GM19397 (cell line): ENCODE measurements around the gene CD244.
"Not testable (repeated sequence)": the region's sequence is repeated elsewhere in the genome, so short reads cannot be mapped to it uniquely, and the experiment has no call there.

ENCODE experiments used
- ATAC-seq: cut with Tn5 transposase; IDR thresholded peaks from one replicate; pipeline ENCODE4 v1.9.1; 2021; ENCODE audit warnings: mild to moderate bottlenecking, moderate library complexity; ENCODE audit not compliant: unreplicated experiment

Gene CD244

GRCh38 chr1:160789051-160789701 is 73.5 kb downstream of the CD244 start:
- ATAC-seq = peak; percentile 15

DNA sequence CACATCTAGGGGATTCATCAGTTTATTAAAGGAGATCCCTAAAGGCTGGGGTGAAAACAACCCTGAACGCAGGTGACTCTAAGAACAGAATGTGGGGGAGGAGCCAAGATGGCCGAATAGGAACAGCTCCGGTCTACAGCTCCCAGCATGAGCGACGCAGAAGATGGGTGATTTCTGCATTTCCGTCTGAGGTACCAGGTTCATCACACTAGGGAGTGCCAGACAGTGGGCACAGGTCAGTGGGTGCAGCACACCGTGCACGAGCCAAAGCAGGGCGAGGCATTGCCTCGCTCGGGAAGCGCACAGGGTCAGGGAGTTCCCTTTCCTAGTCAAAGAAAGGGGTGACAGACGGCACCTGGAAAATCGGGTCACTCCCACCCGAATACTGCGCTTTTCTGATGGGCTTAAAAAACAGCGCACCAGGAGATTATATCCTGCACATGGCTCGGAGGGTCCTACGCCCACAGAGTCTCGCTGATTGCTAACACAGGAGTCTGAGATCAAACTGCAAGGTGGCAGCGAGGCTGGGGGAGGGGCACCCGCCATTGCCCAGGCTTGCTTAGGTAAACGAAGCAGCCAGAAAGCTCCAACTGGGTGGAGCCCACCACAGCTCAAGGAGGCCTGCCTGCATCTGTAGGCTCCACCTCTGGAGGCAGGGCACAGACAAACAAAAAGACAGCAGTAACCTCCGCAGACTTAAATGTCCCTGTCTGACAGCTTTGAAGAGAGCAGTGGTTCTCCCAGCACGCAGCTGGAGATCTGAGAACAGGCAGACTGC is 79.5 kb downstream of the CD244 start:
- not testable (repeated sequence) for ATAC-seq

DNA sequence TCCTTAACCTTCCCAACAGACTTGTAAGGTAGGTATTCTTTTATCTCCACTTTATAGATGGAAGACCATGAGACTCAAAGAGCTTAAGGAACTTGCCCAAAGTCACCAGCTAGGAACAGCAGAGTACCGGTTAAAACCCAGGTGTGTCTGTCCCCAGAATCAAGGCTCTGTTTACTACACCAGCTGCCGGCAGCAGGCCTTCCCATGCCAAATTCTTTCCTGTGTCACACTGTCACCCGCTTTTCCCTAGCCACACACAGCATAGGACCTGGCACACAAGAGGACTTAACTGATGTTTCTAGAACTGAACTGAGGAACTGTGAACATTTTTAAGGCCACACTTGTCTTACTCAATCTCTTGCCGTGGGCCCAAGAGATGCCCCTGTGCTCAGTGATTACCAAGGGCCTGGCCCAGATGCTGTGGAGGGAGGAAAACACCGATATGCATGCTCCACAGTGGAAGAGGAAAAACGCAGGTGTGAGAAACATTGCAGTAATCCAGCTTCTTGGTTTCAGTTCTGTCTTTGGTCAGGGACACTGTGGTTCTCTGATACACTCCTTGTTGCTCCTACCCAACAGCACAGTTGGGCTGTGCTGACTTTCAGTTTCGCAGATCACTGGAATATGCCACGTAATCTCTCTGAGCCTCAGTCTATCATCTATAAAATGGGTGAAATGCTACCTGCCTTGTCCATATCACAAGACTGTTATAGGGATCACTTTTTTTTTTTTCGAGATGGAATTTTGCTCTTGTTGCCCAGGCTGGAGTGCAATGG is 80.6 kb downstream of the CD244 start:
- ATAC-seq = peak; percentile 80

DNA sequence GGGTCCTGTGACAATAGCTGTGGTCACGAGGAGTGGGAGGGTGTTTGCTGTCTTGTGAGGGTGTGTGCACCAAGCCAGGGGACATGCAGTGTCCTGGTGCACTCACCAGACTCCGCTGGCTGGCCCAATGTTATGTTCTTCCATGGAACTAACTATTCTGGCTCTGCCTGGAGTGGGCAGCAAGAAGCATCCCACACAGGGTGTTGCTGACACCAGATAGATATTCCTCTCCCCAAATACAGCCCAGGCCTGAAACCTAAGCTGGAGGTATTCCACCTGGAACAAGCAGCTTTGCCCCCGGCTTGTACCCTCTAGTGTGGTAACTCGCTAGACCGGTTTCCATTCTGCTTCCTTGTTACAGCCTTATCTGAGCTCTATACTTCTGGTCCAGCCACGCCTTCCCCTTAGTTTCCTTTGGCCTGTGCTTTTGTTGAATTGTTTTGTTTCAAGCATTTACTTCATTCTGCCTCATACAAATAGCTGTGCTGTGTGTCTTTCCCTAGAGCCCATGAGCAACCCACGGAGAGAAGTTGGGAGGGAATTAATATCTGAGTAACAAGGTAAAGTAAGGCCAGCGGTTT is 81.4 kb downstream of the CD244 start:
- no peak for ATAC-seq

GRCh38 chr1:160780398-160780755 is 82.3 kb downstream of the CD244 start:
- no peak for ATAC-seq
